Activated CD8-positive, alpha-beta memory T cell treated with anti-CD3 and anti-CD28 coated beads, Interleukin-2, amount 50 U/mL, for 1 hour (primary cell): ENCODE results near the gene PTAR1.

Experiments
- DNase-seq: peaks from one replicate; pipeline ENCODE4 v3.0.0-alpha.2; 2020; ENCODE audit errors: extremely low read depth

PTAR1 gene

DNA sequence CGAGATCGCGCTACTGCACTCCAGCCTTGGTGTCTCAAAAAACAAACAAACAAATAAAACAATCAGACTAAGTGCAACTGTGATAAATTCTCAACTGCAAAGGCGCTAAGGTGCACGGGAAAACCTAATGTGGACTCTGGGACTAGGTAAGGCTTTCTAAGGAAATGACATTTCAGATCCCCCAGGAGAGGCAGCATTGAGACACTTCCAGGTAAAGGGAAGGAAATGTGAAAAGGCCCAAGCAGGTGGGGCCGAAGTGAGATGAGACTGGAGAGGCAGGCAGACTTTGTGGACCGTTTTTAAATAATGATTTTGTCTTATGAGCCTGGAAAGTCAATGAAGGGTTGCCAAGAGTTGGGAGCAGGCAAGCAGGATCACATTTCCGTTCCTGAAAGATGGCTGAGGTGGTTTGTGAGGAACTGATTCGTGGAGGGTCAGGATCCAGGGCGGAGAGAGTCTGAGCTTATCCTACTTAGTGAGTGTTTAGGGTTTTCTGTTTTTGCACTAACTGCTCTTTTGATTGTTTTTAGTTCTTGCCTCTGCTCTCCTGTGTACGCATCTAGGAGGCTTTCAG is 85.6 kb downstream of the PTAR1 start:
- DNase-seq, result no peak

DNA sequence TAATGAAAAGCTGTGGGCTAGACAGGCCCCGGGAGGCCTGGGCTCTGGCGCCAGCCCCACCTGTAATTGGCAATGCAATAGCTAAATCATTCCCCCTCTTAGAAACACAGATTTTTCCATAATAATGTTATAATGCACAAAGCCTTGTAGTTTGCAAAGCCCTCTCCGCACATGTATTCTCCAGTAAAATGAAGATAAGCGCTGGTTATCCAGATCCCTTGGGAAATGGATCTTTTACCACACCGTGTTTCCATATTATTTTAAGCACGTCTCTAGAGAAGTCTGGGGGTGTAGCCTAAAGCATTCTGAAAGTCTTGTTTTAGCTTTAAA is 86.5 kb downstream of the PTAR1 start:
- DNase-seq, result no peak

DNA sequence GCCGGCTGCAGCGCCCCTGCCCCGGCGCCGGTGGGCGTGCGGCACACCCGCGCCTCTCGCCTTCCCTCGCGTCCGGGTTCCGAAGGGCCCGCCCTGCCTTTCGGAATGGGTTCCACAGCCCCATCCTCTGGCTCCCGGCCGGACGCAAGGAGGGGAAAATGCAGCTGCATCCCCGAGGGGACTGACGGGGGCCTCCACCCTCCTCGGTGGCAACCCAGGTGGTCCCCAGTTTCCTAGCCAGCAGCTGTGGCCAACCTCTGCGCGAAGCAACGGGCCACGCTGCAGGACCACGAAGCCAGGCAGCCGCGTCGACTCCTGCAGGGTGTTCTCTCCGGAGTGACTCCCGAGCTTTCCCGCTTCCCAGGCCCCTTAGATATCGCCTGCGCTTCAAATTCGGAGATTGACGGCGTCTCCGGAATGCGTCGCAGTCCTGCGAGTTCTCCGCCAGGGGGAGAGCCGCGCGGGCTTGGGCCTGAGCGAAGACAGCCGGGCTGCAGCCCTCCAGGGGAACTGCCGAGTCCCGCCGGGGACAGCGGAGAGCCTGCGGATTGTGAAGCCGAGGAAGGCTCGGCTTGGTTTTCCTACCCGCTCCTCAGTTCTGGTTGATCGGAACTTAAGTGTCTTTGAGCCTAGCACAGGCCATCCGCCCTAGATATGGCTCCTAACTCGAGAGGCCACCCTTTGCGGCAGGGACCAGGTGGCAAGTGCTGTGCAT is 87.1 kb downstream of the PTAR1 start:
- DNase-seq, result peak; percentile 21

DNA sequence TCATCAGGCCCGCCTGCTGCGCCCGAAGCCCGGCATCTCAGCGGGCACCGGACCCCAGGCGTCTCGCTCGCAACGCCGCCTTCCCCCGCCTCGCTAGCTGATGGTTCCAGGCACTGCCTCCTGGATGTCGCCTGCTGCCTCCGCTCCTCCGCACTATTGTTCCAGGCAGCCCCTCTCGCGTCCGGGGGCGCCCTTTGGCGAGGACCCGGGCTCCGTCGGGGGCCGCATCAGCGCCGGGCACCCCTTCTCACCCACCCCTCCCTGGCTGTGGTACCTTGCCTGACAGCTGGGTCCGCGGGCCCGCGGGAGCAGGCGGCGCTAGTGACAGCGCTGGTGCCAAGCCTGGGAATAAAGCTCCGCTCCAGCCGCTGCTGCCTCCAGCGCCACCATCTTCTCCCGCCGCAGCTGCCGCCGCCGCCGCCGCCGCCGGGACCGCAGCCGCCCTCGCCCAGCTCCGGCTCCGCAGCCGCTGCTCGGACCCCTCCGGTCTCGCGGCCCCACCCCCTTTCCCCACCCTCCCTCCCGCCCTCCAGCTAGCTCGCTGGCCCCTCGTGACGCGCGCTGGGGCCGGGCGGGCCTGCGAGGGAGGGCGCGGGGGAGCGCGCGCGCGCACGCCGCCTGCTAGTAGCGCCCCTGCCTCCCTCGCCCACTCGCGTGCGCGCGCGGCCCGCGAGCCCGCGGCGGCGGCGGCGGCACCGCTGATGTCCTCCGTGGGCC is 87.8 kb downstream of the PTAR1 start, which contains the start of gene APBA1:
TSS of gene APBA1 (minus strand) at position 493 of the 717 bp plus-strand sequence.
- no peak for DNase-seq

DNA sequence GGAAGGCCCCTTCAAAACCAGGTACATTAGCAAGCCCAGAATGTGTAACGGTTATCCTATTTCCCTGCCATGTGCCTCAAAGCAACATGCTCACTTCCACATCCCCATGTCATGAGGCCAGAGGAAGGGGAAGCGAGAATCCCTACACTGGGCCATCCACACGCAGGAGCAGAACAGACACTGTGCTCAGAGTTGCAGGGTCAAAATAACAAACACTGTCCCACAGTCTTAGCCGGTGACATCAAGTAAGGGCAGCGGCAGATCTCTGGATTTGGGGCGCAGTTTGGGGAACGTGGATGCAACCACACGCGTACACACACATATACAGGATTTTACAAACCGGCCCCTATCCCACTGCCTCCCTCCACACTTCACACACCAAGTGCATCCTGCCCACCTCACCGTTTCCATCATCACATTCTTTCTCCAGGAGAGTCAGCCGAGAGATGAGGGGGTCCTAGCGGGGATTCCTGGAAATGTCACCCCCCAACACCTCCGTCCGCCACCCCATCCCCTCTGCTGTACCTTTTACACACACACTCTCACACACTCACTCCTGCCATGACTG is 88.4 kb downstream of the PTAR1 start:
- DNase-seq, result no peak

DNA sequence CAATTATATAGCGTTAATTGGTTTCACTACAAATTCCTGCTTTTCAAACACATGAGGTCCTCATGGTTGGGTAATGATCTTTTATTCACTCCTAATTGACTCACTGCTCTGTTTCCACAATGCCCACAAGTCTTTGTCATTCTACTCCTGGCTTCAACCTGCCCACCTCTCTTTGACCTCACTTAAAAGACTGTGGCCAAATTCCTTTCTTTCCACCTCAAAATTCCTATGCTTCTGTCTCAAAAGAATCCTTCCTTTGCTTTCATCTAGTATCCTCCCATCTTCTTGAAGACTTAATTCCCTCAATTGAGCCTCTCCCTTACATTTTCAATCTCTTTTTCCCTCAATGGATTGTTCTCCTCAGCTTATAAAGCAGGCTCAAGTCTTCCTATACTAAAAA is 92.5 kb downstream of the PTAR1 start:
- DNase-seq, result no peak

DNA sequence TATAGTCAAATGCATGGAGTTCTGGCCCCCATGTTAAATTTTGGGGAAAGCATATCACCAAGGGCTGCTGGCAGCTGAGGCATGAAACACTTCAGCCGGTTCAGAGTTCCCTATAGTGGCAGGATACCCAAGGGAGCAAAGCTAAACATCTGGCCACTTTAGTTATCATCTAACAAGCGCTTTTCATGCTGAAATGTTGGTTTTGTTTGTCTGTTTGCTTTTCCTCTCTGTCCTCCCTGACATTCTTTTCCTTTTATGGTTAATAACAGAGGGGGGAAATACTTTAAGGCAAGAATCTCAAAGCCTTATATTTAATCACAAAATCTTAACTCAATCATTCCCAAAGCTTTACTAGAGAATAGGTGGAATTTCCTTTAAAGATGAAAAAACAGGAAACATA is 99.5 kb downstream of the PTAR1 start:
- DNase-seq, result no peak
